GM12878 (cell line): ENCODE measurements around the gene ACACA. TPM values are rescaled to one million over a fixed set of nuclear protein-coding genes. Genes with fewer than 3 reads are reported as not detected.

Source experiments
- ATAC-seq: fragments of 200-7000 bp; cut with Tn5 transposase; 3 replicates; pipeline ENCODE4 v1.9.1; 2020; ENCODE audit warnings: mild to moderate bottlenecking, moderate library complexity
- BruUV-seq: library from RNA; stranded (reverse); fragments of 400-500 nt; replicated peaks from 2 replicates; lab custom pipeline; 2021; lab: Mats Ljungman, UMichigan
- CTCF ChIA-PET: fragments of 300-600 bp; sonication (Branson Sonifier 250); formaldehyde crosslinking; extraction: SDS; loops from one replicate; lab custom pipeline; 2021; ENCODE audit warnings: inconsistent platforms; lab: Yijun Ruan, JAX
- POLR2A ChIA-PET: fragments of 350-600 bp; formaldehyde crosslinking; extraction: SDS; loops from one replicate; lab custom pipeline; 2021; ENCODE audit warnings: inconsistent platforms; lab: Charles Lee
- RAD21 ChIA-PET: fragments of 300-600 bp; sonication (Branson Sonifier 250); formaldehyde crosslinking; loops from one replicate; lab custom pipeline; 2023; ENCODE audit warnings: antibody characterized with exemption; ENCODE audit not compliant: unreplicated experiment; lab: Charles Lee
- SMC1A ChIA-PET: fragments of 300-600 bp; sonication (Branson Sonifier 250); formaldehyde crosslinking; loops from one replicate; lab custom pipeline; 2023; ENCODE audit not compliant: unreplicated experiment, uncharacterized antibody; lab: Charles Lee
- DNase-seq: peaks from one replicate; pipeline ENCODE4 v3.0.0-alpha.2; 2011; ENCODE audit warnings: low read depth, low spot score
- FAIRE-seq: peaks from 3 replicates; lab custom pipeline; 2011; peaks lifted over from hg19 to GRCh38; lab: Jason Lieb, UNC
- H2AFZ ChIP-seq: 2 replicates; pipeline ENCODE4 v1.6.0; 2011; ENCODE audit warnings: low read depth, low read length, control low read depth; ENCODE audit not compliant: control insufficient read depth
- H3K27ac ChIP-seq: 2 replicates; pipeline ENCODE4 v1.5.1; 2011; ENCODE audit warnings: control low read depth; ENCODE audit not compliant: control insufficient read depth, insufficient read depth
- H3K27me3 ChIP-seq, 2 experiments: replicated peaks in 1 of 2; 2 replicates each; pipeline versions ENCODE4 v1.6.0 to v1.6.1; 2011; ENCODE audit warnings: low read length in 1 of 2; ENCODE audit not compliant: control insufficient read depth in 2 of 2, insufficient read depth in 2 of 2
- H3K36me3 ChIP-seq, 2 experiments: 2 replicates each; pipeline ENCODE4 v1.5.1; 2011; ENCODE audit warnings: low read length in 1 of 2; ENCODE audit not compliant: control insufficient read depth in 2 of 2, insufficient read depth in 2 of 2
- H3K4me1 ChIP-seq: 2 replicates; pipeline ENCODE4 v1.6.1; 2011; ENCODE audit warnings: mild to moderate bottlenecking, low read length, moderate library complexity, mixed read lengths; ENCODE audit not compliant: control insufficient read depth, insufficient read depth
- H3K4me2 ChIP-seq: 2 replicates; pipeline ENCODE4 v1.6.0; 2011; ENCODE audit warnings: control low read depth; ENCODE audit not compliant: control insufficient read depth, insufficient read depth
- H3K4me3 ChIP-seq: fragments of 200-600 bp; sonication (generic); 2 replicates; pipeline ENCODE4 v1.5.1; 2016
- H3K79me2 ChIP-seq: 2 replicates; pipeline ENCODE4 v1.6.0; 2011; ENCODE audit warnings: low read length; ENCODE audit not compliant: control insufficient read depth, insufficient read depth
- H3K9ac ChIP-seq: 2 replicates; pipeline ENCODE4 v1.8.0; 2011; ENCODE audit warnings: low read length, control low read depth, mixed read lengths; ENCODE audit not compliant: control insufficient read depth, insufficient read depth
- H3K9me3 ChIP-seq: replicated peaks from 3 replicates; pipeline ENCODE4 v1.5.1; 2011; ENCODE audit warnings: mild to moderate bottlenecking, low read length; ENCODE audit not compliant: control insufficient read depth, insufficient read depth
- H4K20me1 ChIP-seq: 2 replicates; pipeline ENCODE4 v1.6.0; 2011; ENCODE audit not compliant: control insufficient read depth, insufficient read depth
- FOXM1 ChIP-seq: IDR thresholded peaks from 2 replicates; pipeline ENCODE4 v1.6.1; 2012; ENCODE audit warnings: low read depth, mild to moderate bottlenecking, inconsistent platforms, low read length, moderate library complexity
- GABPA ChIP-seq: IDR thresholded peaks from 2 replicates; pipeline ENCODE4 v1.6.1; 2014; ENCODE audit warnings: antibody characterized with exemption, low read depth, mild to moderate bottlenecking, inconsistent platforms
- IKZF2 ChIP-seq, 2 experiments: fragments of 450-650 bp; IDR thresholded peaks; 2 replicates each; pipeline ENCODE4 v1.6.1; 2017; ENCODE audit warnings: mild to moderate bottlenecking in 2 of 2, moderate library complexity in 2 of 2
- RCOR1 ChIP-seq: conservative IDR thresholded peaks from 2 replicates; pipeline ENCODE4 v1.6.1; 2012; ENCODE audit warnings: low read depth, low read length, improper control_type of control experiment
- ZNF622 ChIP-seq: fragments of 450-650 bp; IDR thresholded peaks from 2 replicates; pipeline ENCODE4 v1.6.1; 2017; ENCODE audit warnings: mild to moderate bottlenecking, inconsistent platforms
- WGBS: methylation state at CpG from one replicate; pipeline ENCODE4 v1.1.6; 2016; ENCODE audit warnings: low lambda C conversion rate; ENCODE audit not compliant: insufficient replicate concordance, insufficient coverage; ENCODE audit errors: missing lambda C conversion rate; 5-methylcytosine and 5-hydroxymethylcytosine counted together
- in situ Hi-C: fragments of 300-500 bp; cut with MboI; formaldehyde crosslinking; loops from 9 replicates; pipeline ENCODE4 v1.14.3; 2018; ENCODE audit warnings: mixed read lengths
- intact Hi-C: fragments of 100-400 bp; cut with micrococcal nuclease; formaldehyde crosslinking; loops from one replicate; pipeline ENCODE4 v1.14.2; 2022; ENCODE audit not compliant: unreplicated experiment
- polyA plus RNA-seq, 11 experiments: library from polyadenylated mRNA; depleted of rRNA in 4 of 11; unstranded in 6 of 11; stranded (reverse) in 5 of 11; fragments of >200 nt; fragmentation: Nextera tagmentation in 4 of 11; fragmentation: Illumina TruSeq in 1 of 11; extraction: Ambion mirVana in 4 of 11; extraction: Trizol in 1 of 11; gene quantifications; 1 replicate in 1 of 11; 2 replicates in 10 of 11; pipeline versions ENCODE4 v1.2.1 to v1.2.3, GENCODE V29; 2011 to 2016; ENCODE audit warnings: inconsistent platforms in 2 of 11, missing spikeins in 2 of 11, low read depth in 1 of 11
- total RNA-seq, 4 experiments: library from RNA; depleted of rRNA in 3 of 4; stranded (reverse); fragments of >200 nt in 3 of 4; fragmentation: Illumina TruSeq in 1 of 4; extraction: Trizol in 1 of 4; gene quantifications; 2 replicates each; pipeline versions ENCODE4 v1.2.1 to v1.2.3, GENCODE V29; 2013 to 2021
- TF ChIP-seq, protein P1 (sequence below): fragments of 450-650 bp; formaldehyde crosslinking; IDR thresholded peaks from 2 replicates; pipeline ENCODE4 v1.5.0; 2022; ENCODE audit warnings: mild to moderate bottlenecking, missing genetic modification characterization
- TF ChIP-seq, protein P2 (sequence below): fragments of 450-650 bp; IDR thresholded peaks from 2 replicates; pipeline ENCODE4 v1.6.1; 2016; ENCODE audit warnings: mild to moderate bottlenecking, moderate library complexity, borderline replicate concordance

Gene ACACA
- total and polyA plus RNA-seq, 10 of the 15 experiments (the other 5 are each of a cell fraction or from before 2014, with no cell fraction given), result 12.9 to 74.2 (median 32.0) TPM

GRCh38 chr17:37340804-37341203, 65.8 kb downstream of the ACACA start:
- H3K4me3 ChIP-seq, result no peak overlapping the region
- peaks cover 3 to 5% of the 10 kb centered on the region in 2 experiments; a peak in 3 of 4 replicates for H3K36me3 ChIP-seq
- 69% methylated on average over 2 of the region's 2 CpGs for WGBS
- no peak overlapping the region for H3K27ac ChIP-seq
- ChIA-PET POLR2A (no interaction called here), CTCF (interaction anchor here (1.4 kb wide), 1 partner anchor 122 kb away, joined by 3 read pairs; no protein-coding TSS in a partner anchor), RAD21 (no interaction called here), SMC1A (interaction anchor here (1.3 to 1.8 kb wide), 2 partner anchors 32 to 153 kb away, joined by 4 read pairs; no protein-coding TSS in a partner anchor)
- no peak overlapping the region for H2AFZ ChIP-seq
- intact Hi-C loops, result no loop called here
- H3K79me2 ChIP-seq, result peaks cover 5% of the 10 kb centered on the region
- DNase-seq (no peak), FAIRE-seq (no peak), ATAC-seq (no peak)
- BruUV-seq, result no TSS peak
- H3K27me3 ChIP-seq, result no peaks in the 10 kb centered on the region
- H3K4me1 ChIP-seq, result no peaks in the 10 kb centered on the region
- no peaks in the 10 kb centered on the region for H3K9me3 ChIP-seq
- H4K20me1 ChIP-seq, result no peaks in the 10 kb centered on the region
- TF ChIP-seq IKZF2 (IDR thresholded peaks at IDR 0.05), result no peak
- H3K9ac ChIP-seq, result no peak overlapping the region
- H3K4me2 ChIP-seq, result no peak overlapping the region
- in situ Hi-C loops, result no loop called here

- ChIA-PET POLR2A (interaction anchor here (0.6 to 1.5 kb wide), 2 partner anchors 8 to 1413 kb away, joined by 4 read pairs; no protein-coding TSS in a partner anchor), RAD21 (no interaction called here), SMC1A (interaction anchor here (0.6 to 1.8 kb wide), 3 partner anchors 14 to 155 kb away, joined by 4 read pairs; no protein-coding TSS in a partner anchor), CTCF (interaction anchor here (1.7 kb wide), 1 partner anchor 34 kb away, joined by 5 read pairs; no protein-coding TSS in a partner anchor)
- peaks cover 2% of the 10 kb centered on the region for H3K79me2 ChIP-seq
- no peak for DNase-seq
- H3K9me3 ChIP-seq, result no peaks in the 10 kb centered on the region
- H3K27ac ChIP-seq, result no peak overlapping the region
- in situ Hi-C loops, result no loop called here
- H3K4me1 ChIP-seq, result no peaks in the 10 kb centered on the region
- intact Hi-C loops, result no loop called here
- H3K36me3 ChIP-seq, result peaks cover 2 to 3% of the 10 kb centered on the region in 2 experiments; a peak in 2 of 4 replicates
- WGBS, result 50% methylated on average over 3 of the region's 3 CpGs
- TSS peak; percentile 52 for BruUV-seq
- FAIRE-seq, result no peak
- H3K27me3 ChIP-seq, result no peaks in the 10 kb centered on the region
- H2AFZ ChIP-seq, result no peak overlapping the region
- H3K9ac ChIP-seq, result no peak overlapping the region
- no peak for ATAC-seq
- H4K20me1 ChIP-seq, result no peaks in the 10 kb centered on the region
- H3K4me2 ChIP-seq, result no peak overlapping the region
- no peak overlapping the region for H3K4me3 ChIP-seq
- TF ChIP-seq IKZF2 (IDR thresholded peaks at IDR 0.05), result no peak
- no peak for TF ChIP-seq ZNF622
- TF ChIP-seq FOXM1, result no peak
- TF ChIP-seq GABPA, result no peak
- TF ChIP-seq, protein P1, sequence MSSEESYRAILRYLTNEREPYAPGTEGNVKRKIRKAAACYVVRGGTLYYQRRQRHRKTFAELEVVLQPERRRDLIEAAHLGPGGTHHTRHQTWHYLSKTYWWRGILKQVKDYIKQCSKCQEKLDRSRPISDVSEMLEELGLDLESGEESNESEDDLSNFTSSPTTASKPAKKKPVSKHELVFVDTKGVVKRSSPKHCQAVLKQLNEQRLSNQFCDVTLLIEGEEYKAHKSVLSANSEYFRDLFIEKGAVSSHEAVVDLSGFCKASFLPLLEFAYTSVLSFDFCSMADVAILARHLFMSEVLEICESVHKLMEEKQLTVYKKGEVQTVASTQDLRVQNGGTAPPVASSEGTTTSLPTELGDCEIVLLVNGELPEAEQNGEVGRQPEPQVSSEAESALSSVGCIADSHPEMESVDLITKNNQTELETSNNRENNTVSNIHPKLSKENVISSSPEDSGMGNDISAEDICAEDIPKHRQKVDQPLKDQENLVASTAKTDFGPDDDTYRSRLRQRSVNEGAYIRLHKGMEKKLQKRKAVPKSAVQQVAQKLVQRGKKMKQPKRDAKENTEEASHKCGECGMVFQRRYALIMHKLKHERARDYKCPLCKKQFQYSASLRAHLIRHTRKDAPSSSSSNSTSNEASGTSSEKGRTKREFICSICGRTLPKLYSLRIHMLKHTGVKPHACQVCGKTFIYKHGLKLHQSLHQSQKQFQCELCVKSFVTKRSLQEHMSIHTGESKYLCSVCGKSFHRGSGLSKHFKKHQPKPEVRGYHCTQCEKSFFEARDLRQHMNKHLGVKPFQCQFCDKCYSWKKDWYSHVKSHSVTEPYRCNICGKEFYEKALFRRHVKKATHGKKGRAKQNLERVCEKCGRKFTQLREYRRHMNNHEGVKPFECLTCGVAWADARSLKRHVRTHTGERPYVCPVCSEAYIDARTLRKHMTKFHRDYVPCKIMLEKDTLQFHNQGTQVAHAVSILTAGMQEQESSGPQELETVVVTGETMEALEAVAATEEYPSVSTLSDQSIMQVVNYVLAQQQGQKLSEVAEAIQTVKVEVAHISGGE (CRISPR knock-in tag), result no peak
- no peak for TF ChIP-seq RCOR1
- TF ChIP-seq, protein P2, sequence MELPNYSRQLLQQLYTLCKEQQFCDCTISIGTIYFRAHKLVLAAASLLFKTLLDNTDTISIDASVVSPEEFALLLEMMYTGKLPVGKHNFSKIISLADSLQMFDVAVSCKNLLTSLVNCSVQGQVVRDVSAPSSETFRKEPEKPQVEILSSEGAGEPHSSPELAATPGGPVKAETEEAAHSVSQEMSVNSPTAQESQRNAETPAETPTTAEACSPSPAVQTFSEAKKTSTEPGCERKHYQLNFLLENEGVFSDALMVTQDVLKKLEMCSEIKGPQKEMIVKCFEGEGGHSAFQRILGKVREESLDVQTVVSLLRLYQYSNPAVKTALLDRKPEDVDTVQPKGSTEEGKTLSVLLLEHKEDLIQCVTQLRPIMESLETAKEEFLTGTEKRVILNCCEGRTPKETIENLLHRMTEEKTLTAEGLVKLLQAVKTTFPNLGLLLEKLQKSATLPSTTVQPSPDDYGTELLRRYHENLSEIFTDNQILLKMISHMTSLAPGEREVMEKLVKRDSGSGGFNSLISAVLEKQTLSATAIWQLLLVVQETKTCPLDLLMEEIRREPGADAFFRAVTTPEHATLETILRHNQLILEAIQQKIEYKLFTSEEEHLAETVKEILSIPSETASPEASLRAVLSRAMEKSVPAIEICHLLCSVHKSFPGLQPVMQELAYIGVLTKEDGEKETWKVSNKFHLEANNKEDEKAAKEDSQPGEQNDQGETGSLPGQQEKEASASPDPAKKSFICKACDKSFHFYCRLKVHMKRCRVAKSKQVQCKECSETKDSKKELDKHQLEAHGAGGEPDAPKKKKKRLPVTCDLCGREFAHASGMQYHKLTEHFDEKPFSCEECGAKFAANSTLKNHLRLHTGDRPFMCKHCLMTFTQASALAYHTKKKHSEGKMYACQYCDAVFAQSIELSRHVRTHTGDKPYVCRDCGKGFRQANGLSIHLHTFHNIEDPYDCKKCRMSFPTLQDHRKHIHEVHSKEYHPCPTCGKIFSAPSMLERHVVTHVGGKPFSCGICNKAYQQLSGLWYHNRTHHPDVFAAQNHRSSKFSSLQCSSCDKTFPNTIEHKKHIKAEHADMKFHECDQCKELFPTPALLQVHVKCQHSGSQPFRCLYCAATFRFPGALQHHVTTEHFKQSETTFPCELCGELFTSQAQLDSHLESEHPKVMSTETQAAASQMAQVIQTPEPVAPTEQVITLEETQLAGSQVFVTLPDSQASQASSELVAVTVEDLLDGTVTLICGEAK, result no peak
Observed at GRCh38 chr17:37339321-37339720, 67.3 kb downstream of the ACACA start.
